WTC11 (cell line): ENCODE data around the gene TMC6. TPM values are rescaled to one million over a fixed set of nuclear protein-coding genes. Genes with fewer than 3 reads are reported as not detected.

Source experiments
- ATAC-seq: fragments of 200-7000 bp; cut with Tn5 transposase; 2 replicates; pipeline ENCODE4 v1.10.0; 2021; ENCODE audit warnings: mild to moderate bottlenecking, moderate library complexity
- CTCF ChIA-PET: fragments of 300-600 bp; sonication (Branson Sonifier 250); formaldehyde crosslinking; loops from one replicate; lab custom pipeline; 2021; ENCODE audit warnings: antibody characterized with exemption; lab: Charles Lee
- POLR2A ChIA-PET: fragments of 350-600 bp; sonication (Branson Sonifier 250); formaldehyde crosslinking; loops from one replicate; lab custom pipeline; 2021; ENCODE audit warnings: antibody characterized with exemption; lab: Charles Lee
- DNase-seq: peaks from one replicate; pipeline ENCODE4 v3.0.0; 2021; ENCODE audit warnings: low spot score
- H3K27ac Mint-ChIP-seq: 2 replicates; pipeline ENCODE4 v1.8.0; 2021; ENCODE audit warnings: mixed read lengths
- H3K27me3 Mint-ChIP-seq: 2 replicates; pipeline ENCODE4 v1.8.0; 2021; ENCODE audit warnings: low read depth, mild to moderate bottlenecking, moderate library complexity, mixed read lengths
- H3K36me3 Mint-ChIP-seq: 2 replicates; pipeline ENCODE4 v1.8.0; 2021; ENCODE audit warnings: mixed read lengths
- H3K4me1 Mint-ChIP-seq: 2 replicates; pipeline ENCODE4 v1.8.0; 2022; ENCODE audit warnings: mixed read lengths
- H3K4me3 Mint-ChIP-seq: 2 replicates; pipeline ENCODE4 v1.8.0; 2021; ENCODE audit warnings: mild to moderate bottlenecking, moderate library complexity, mixed read lengths
- H3K9me3 Mint-ChIP-seq: 2 replicates; pipeline ENCODE4 v1.8.0; 2021; ENCODE audit warnings: mixed read lengths
- AFF4 ChIP-seq: sonication (generic); formaldehyde crosslinking; IDR thresholded peaks from 2 replicates; pipeline ENCODE4 v1.8.1; 2023; ENCODE audit warnings: mild to moderate bottlenecking, missing genetic modification reagents, borderline replicate concordance
- AR ChIP-seq: fragments of 250-450 bp; sonication (Bioruptor Pico); IDR thresholded peaks from 2 replicates; pipeline ENCODE4 v1.9.0; 2021; ENCODE audit warnings: mild to moderate bottlenecking
- ATF1 ChIP-seq: sonication (generic); formaldehyde crosslinking; IDR thresholded peaks from 2 replicates; pipeline ENCODE4 v1.8.1; 2023; ENCODE audit warnings: mild to moderate bottlenecking, moderate library complexity, missing genetic modification reagents
- E2F4 ChIP-seq: sonication (generic); formaldehyde crosslinking; IDR thresholded peaks from 2 replicates; pipeline ENCODE4 v1.8.1; 2022; ENCODE audit warnings: low read depth, mild to moderate bottlenecking, moderate library complexity, missing genetic modification reagents, borderline replicate concordance
- EMX1 ChIP-seq: fragments of 250-450 bp; sonication (Bioruptor Pico); IDR thresholded peaks from 2 replicates; pipeline ENCODE4 v1.8.0; 2021; ENCODE audit warnings: mild to moderate bottlenecking
- ESRRA ChIP-seq: sonication (generic); formaldehyde crosslinking; IDR thresholded peaks from 2 replicates; pipeline ENCODE4 v1.8.1; 2022; ENCODE audit warnings: mild to moderate bottlenecking, missing genetic modification reagents, borderline replicate concordance
- FOXJ3 ChIP-seq: sonication (generic); formaldehyde crosslinking; IDR thresholded peaks from 2 replicates; pipeline ENCODE4 v1.9.0; 2021; ENCODE audit warnings: missing genetic modification reagents, mild to moderate bottlenecking, borderline replicate concordance
- GTF2I ChIP-seq: fragments of 250-450 bp; sonication (Bioruptor Pico); conservative IDR thresholded peaks from 2 replicates; pipeline ENCODE4 v1.4.0; 2021; ENCODE audit warnings: mild to moderate bottlenecking
- HMGA2 ChIP-seq: fragments of 250-450 bp; sonication (Bioruptor Pico); IDR thresholded peaks from 2 replicates; pipeline ENCODE4 v1.4.0; 2021; ENCODE audit warnings: mild to moderate bottlenecking, moderate library complexity
- IRF2 ChIP-seq: sonication (generic); formaldehyde crosslinking; IDR thresholded peaks from 2 replicates; pipeline ENCODE4 v1.8.0; 2022; ENCODE audit warnings: low read depth, missing genetic modification reagents, borderline replicate concordance
- KAT7 ChIP-seq: sonication (generic); formaldehyde crosslinking; IDR thresholded peaks from 2 replicates; pipeline ENCODE4 v1.8.1; 2023; ENCODE audit warnings: missing genetic modification reagents, mild to moderate bottlenecking, borderline replicate concordance
- NFE2L1 ChIP-seq: sonication (generic); formaldehyde crosslinking; IDR thresholded peaks from 2 replicates; pipeline ENCODE4 v1.8.1; 2023; ENCODE audit warnings: missing genetic modification reagents
- NR2C2 ChIP-seq: sonication (generic); formaldehyde crosslinking; IDR thresholded peaks from 2 replicates; pipeline ENCODE4 v1.8.0; 2022; ENCODE audit warnings: mild to moderate bottlenecking, missing genetic modification reagents
- SP1 ChIP-seq: sonication (generic); formaldehyde crosslinking; conservative IDR thresholded peaks from 2 replicates; pipeline ENCODE4 v1.8.1; 2022; ENCODE audit warnings: missing genetic modification reagents
- ZNF121 ChIP-seq: sonication (generic); formaldehyde crosslinking; IDR thresholded peaks from 2 replicates; pipeline ENCODE4 v1.8.0; 2023; ENCODE audit warnings: missing genetic modification reagents
- ZNF281 ChIP-seq: sonication (generic); formaldehyde crosslinking; IDR thresholded peaks from 2 replicates; pipeline ENCODE4 v1.8.0; 2023; ENCODE audit warnings: mild to moderate bottlenecking, missing genetic modification reagents
- ZNF423 ChIP-seq: fragments of 250-450 bp; sonication (Bioruptor Pico); IDR thresholded peaks from 2 replicates; pipeline ENCODE4 v2.1.2; 2022; ENCODE audit warnings: mild to moderate bottlenecking, moderate library complexity
- ZNF425 ChIP-seq: fragments of 250-450 bp; sonication (Bioruptor Pico); conservative IDR thresholded peaks from 2 replicates; pipeline ENCODE4 v1.9.0; 2021; ENCODE audit warnings: mild to moderate bottlenecking
- ZNF512 ChIP-seq: sonication (generic); formaldehyde crosslinking; IDR thresholded peaks from 2 replicates; pipeline ENCODE4 v1.8.1; 2022; ENCODE audit warnings: missing genetic modification reagents, borderline replicate concordance
- ZSCAN18 ChIP-seq: fragments of 250-450 bp; sonication (Bioruptor Pico); IDR thresholded peaks from 2 replicates; pipeline ENCODE4 v2.1.2; 2022; ENCODE audit warnings: mild to moderate bottlenecking, moderate library complexity
- total RNA-seq: library from RNA; stranded (reverse); gene quantifications from 3 replicates; pipeline ENCODE4 v1.2.3, GENCODE V29; 2021

Gene TMC6
- total RNA-seq, 1 experiment from 2014 or later, result 120 TPM

GRCh38 chr17:78107976-78108725, 20.4 kb downstream of the TMC6 start (continued):
- TF ChIP-seq HMGA2 (CRISPR knock-in tag), result no peak
- no peak for TF ChIP-seq ZNF423 (CRISPR knock-in tag)
- TF ChIP-seq EMX1 (CRISPR knock-in tag), result no peak
- no peak for TF ChIP-seq AR
- TF ChIP-seq FOXJ3 (CRISPR knock-in tag), result no peak
- TF ChIP-seq E2F4 (CRISPR knock-in tag), result no peak
- TF ChIP-seq SP1, result no peak
- no peak for TF ChIP-seq GTF2I (CRISPR knock-in tag)
- TF ChIP-seq IRF2, result no peak
- TF ChIP-seq NFE2L1 (CRISPR knock-in tag), result no peak
- TF ChIP-seq ZNF121 (CRISPR knock-in tag), result no peak

GRCh38 chr17:78107457-78107856, 21.1 kb downstream of the TMC6 start:
- DNase-seq (no peak), ATAC-seq (no peak)
- ChIA-PET POLR2A (no interaction called here), CTCF (interaction anchor here (2.3 kb wide), 1 partner anchor 23 kb away, joined by 11 read pairs; no protein-coding TSS in a partner anchor)
- Mint-ChIP-seq H3K27ac (peak overlapping the region; percentile 46; the same call in 1 of the 2 replicates), H3K9me3 (no peaks in the 10 kb centered on the region), H3K27me3 (no peaks in the 10 kb centered on the region), H3K4me3 (no peak overlapping the region), H3K36me3 (peaks cover 25% of the 10 kb centered on the region), H3K4me1 (peaks cover 10% of the 10 kb centered on the region)
- TF ChIP-seq KAT7 (CRISPR knock-in tag) (no peak), ZNF512 (no peak), ESRRA (CRISPR knock-in tag) (no peak), ZSCAN18 (no peak), HMGA2 (CRISPR knock-in tag) (no peak), AFF4 (CRISPR knock-in tag) (no peak), ATF1 (CRISPR knock-in tag) (no peak), GTF2I (CRISPR knock-in tag) (no peak), ZNF281 (CRISPR knock-in tag) (no peak), ZNF425 (CRISPR knock-in tag) (no peak), NR2C2 (CRISPR knock-in tag) (no peak)
